ENCODE results near the gene DIP2B. TPM values are rescaled to one million over a fixed set of nuclear protein-coding genes. Genes with fewer than 3 reads are reported as not detected.

Gene DIP2B
- total and polyA plus RNA-seq, 2 of the 13 experiments (the other 11 are each of a cell fraction or from before 2014, with no cell fraction given) = 32.1 to 35.8 TPM

- TF ChIP-seq ARID2 (CRISPR knock-in tag; IDR thresholded peaks at IDR 0.05; ENCODE audit: borderline replicate concordance) (no peak), FOXO1 (CRISPR knock-in tag; IDR thresholded peaks at IDR 0.05) (no peak), TEAD2 (CRISPR knock-in tag; IDR thresholded peaks at IDR 0.05) (no peak), MTF1 (CRISPR knock-in tag; IDR thresholded peaks at IDR 0.05) (no peak), ZNF558 (CRISPR knock-in tag; IDR thresholded peaks at IDR 0.05; ENCODE audit: borderline replicate concordance) (no peak), RNF219 (CRISPR knock-in tag; IDR thresholded peaks at IDR 0.05) (no peak), KDM2A (CRISPR knock-in tag; IDR thresholded peaks at IDR 0.05; ENCODE audit: borderline replicate concordance, low read depth) (no peak), SMAD3 (CRISPR knock-in tag; IDR thresholded peaks at IDR 0.05) (no peak), SOX13 (IDR thresholded peaks at IDR 0.05) (no peak), SOX13 (CRISPR knock-in tag; conservative IDR thresholded peaks at IDR 0.05 in 1 of 2, IDR thresholded peaks at IDR 0.05 in 1 of 2) (no peak), NR2F1 (CRISPR knock-in tag; IDR thresholded peaks at IDR 0.05) (no peak), JUNB (CRISPR knock-in tag; IDR thresholded peaks at IDR 0.05; ENCODE audit: borderline replicate concordance) (no peak), ZNF407 (CRISPR knock-in tag; IDR thresholded peaks at IDR 0.05; ENCODE audit: not compliant biosample characterization) (no peak), ZC3H13 (CRISPR knock-in tag; IDR thresholded peaks at IDR 0.05) (no peak)
- Histone ChIP-seq H3K9ac (ENCODE audit: insufficient read depth, low read depth, low read length) (no peak overlapping the region), H3K27me3 (ENCODE audit: control insufficient read depth in 1 of 2, insufficient read depth in 2 of 2, low read length in 2 of 2) (no peaks in the 10 kb centered on the region), H3K36me3 (replicated peaks in 1 of 2; ENCODE audit: control insufficient read depth in 1 of 2, insufficient read depth in 2 of 2, low read length in 2 of 2) (peaks cover 10 to 30% of the 10 kb centered on the region in 2 experiments; a peak in 4 of 5 replicates), H2AFZ (ENCODE audit: low read length) (no peak overlapping the region), H4K20me1 (ENCODE audit: insufficient read depth, low read length) (no peaks in the 10 kb centered on the region), H3K9me3 (ENCODE audit: low read length) (no peaks in the 10 kb centered on the region), H3K27ac (ENCODE audit: extremely low read length, insufficient read depth, low read length) (no peak overlapping the region), H3K4me3 (replicated peaks in 1 of 3; ENCODE audit: insufficient read depth in 1 of 3, low read depth in 2 of 3, low read length in 3 of 3) (no peak overlapping the region), H3K4me2 (ENCODE audit: low read depth, low read length) (no peak overlapping the region), H3K4me1 (ENCODE audit: insufficient read depth, low read length) (peaks cover 14% of the 10 kb centered on the region), H3K79me2 (ENCODE audit: insufficient read depth, low read length) (peaks cover 2% of the 10 kb centered on the region)
- DNase-seq (ENCODE audit: low spot score) (no peak), ATAC-seq (no peak), FAIRE-seq (no peak)
- intact Hi-C loops (cut with micrococcal nuclease; ENCODE audit: unreplicated experiment) = no loop called here
- 100% methylated on average over 1 of the region's 1 CpG for WGBS (ENCODE audit: low lambda C conversion rate)
- BruUV-seq (replicated peaks) = no TSS peak
- ChIA-PET POLR2A (no interaction called here), CTCF (ENCODE audit: low intra/inter-chr PET ratio, low total read pairs) (no interaction called here)
- in situ Hi-C loops (cut with HindIII; ENCODE audit: extremely low pct_ligation_motif_present, low pct_unique_long_range_greater_than_20kb) = no loop called here
Measured at GRCh38 chr12:50665609-50666008, 160.8 kb downstream of the DIP2B start.
